ACHN (cell line): ENCODE data around the gene DDX50.
"Not testable (repeated sequence)": the region's sequence is repeated elsewhere in the genome, so short reads cannot be mapped to it uniquely, and the experiment has no call there.

Experiments
- DNase-seq: peaks from one replicate; pipeline ENCODE4 v3.0.0-alpha.2; 2015
- in situ Hi-C: cut with HindIII; loops from 2 replicates; pipeline ENCODE4 v1.10.0; 2017; ENCODE audit warnings: low sequenced_read_pairs, low pct_ligation_motif_present, low pct_unique_long_range_greater_than_20kb

Gene DDX50, protein sequence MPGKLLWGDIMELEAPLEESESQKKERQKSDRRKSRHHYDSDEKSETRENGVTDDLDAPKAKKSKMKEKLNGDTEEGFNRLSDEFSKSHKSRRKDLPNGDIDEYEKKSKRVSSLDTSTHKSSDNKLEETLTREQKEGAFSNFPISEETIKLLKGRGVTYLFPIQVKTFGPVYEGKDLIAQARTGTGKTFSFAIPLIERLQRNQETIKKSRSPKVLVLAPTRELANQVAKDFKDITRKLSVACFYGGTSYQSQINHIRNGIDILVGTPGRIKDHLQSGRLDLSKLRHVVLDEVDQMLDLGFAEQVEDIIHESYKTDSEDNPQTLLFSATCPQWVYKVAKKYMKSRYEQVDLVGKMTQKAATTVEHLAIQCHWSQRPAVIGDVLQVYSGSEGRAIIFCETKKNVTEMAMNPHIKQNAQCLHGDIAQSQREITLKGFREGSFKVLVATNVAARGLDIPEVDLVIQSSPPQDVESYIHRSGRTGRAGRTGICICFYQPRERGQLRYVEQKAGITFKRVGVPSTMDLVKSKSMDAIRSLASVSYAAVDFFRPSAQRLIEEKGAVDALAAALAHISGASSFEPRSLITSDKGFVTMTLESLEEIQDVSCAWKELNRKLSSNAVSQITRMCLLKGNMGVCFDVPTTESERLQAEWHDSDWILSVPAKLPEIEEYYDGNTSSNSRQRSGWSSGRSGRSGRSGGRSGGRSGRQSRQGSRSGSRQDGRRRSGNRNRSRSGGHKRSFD

DNA sequence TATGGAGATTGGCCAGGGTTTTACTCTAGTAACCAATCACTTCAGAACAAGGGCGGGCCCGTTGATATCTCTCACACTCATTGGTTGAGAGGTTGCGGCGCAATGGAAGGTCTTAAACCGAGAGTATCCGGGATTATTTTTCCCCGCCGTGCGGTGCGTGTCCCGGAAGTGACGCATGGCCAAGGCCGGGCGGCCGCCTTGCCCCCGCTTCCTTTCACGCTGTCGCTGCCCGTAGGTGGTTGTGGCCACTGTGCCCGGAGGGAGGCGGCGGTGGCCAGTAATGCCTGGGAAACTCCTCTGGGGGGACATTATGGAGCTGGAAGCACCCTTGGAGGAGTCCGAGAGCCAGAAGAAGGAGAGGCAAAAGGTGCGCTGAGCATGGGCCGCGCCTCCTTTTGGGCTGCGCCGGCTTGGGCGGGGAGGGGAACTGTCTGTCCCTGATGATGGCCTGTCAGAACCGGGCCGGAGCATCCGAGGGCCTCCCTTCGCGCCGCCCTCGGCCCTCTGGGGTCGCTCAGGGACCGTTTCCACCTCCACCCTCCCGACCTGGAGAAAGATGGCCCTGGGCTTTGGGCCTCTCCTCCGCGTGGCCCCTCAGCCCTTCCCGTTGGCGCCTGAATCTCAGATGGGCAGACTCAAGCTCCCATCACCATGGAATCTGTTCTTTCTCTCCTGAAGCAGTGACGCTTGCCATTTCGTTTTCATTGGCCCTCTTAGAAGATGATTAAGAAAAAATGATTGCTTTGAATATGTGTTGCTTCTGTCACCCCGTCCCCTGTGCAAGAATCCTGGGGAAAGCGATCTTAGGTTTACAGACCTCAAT is at the start of gene DDX50:
TSS of gene DDX50 (plus strand) at position 211 of the 823 bp plus-strand sequence. CDS start at position 281, 70 bp downstream.
- DNase-seq: peak; percentile 100
- in situ Hi-C loops: no loop called here

DNA sequence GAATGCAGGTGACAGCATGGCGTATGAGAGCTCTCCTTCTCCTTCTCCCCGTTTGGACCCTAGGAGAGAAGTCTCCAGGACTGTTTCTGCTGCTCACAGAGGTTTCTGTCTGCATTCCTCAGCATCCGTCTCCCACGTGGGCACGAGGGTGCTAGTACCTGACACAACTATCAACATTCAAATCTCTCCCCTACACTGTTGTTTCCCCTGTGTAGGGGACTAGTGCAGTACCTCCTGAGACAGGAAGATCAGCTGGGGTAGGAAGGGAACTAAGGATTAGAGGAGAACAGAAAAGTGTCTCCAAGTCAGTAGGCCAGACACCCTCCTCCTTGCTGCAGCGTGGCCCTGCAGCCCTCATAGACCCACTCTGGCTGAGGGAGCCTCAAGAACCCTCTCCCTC is 44.8 kb upstream of the DDX50 start:
- in situ Hi-C loops: no loop called here
- no peak for DNase-seq

DNA sequence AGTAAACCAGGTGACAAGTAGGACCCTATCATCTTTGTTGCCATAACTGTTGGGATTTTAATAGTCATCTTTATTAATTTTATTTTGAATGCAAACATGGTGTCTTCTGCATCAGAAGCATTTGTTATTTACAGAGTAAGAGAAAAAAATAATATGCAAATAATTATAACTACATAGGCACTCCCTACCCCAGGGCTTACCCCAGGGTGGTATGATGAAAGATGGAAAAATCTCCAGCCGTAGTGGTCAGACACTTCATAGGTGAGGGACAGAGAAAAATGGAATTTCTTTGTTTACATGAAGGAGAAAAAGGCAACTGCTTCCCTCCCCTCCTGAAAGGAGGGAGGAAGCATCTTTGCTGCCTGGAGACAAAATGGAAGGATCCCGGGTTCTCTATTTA is 44.1 kb upstream of the DDX50 start:
- in situ Hi-C loops: no loop called here
- DNase-seq: no peak

DNA sequence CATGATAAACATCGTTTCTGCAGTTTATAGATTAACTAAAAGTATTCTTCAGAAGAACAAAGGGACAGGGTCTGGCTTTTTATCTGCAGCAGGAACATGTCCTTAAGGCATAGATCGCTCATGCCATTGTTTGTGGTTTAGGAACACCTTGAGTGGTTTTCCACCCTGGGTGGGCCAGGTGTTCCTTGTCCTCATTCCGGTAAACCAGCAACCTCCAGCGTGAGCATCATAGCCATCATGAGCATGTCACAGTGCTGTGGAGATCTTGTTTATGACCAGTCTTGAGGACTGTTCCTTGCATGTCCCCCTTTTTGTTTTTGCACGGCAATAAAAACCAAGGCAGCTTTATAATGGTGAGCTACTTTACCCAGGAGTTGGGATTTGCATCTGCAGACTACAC is 39.9 kb upstream of the DDX50 start:
- no peak for DNase-seq
- in situ Hi-C loops: no loop called here

DNA sequence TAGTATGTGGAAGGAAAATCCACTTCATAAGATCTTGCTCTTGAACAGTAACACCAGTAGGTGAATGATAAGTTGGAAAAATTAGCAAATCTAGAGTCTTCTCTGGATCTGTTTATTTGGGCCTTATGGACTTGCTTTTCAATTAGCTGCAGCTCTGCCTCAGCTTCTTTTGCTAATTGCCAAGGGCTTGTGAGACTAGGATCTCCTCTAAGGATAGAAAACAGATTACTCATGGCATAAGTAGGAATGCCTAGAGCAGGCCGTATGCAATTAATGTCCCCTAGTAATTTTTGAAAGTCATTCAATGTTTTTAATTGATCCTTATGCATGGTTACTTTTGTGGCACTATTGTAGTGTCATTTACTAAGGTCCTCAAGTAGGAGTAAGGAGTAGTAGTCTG is 36.5 kb upstream of the DDX50 start:
- no peak for DNase-seq
- in situ Hi-C loops: no loop called here

DNA sequence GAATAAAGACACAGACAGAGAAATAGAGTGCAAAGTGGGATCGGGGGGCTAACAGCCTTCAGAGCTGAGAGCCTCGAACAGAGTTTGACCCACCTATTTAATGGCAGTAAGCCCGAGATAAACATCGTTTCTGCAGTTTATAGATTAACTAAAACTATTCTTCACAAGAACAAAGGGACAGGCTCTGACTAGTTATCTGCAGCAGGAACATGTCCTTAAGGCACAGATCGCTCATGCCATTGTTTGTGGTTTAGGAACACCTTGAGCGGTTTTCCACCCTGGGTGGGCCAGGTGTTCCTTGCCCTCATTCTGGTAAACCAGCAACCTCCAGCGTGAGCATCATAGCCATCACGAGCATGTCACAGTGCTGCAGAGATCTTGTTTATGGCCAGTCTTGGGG is 32.9 kb upstream of the DDX50 start:
- DNase-seq, in situ Hi-C loops: not testable (repeated sequence)

DNA sequence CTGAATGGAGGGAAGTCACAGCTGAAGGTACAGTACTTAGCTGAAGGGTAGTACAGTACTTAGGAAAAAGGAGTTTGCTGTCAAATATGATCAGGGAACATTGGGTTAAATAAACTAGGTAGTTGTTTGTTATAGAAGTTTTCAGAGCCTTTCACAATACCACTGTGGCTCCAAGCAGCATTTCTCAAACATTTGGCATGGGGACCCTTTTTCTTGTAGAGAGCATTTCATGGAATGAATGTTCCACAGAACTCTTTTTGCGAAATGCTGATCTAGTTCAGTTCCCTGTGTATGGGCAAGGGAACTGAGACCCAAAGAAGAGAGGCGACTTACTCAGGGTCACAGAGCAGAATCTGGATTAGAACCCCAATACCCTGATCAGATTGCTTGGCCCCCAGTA is 31.5 kb upstream of the DDX50 start:
- in situ Hi-C loops: no loop called here
- no peak for DNase-seq

DNA sequence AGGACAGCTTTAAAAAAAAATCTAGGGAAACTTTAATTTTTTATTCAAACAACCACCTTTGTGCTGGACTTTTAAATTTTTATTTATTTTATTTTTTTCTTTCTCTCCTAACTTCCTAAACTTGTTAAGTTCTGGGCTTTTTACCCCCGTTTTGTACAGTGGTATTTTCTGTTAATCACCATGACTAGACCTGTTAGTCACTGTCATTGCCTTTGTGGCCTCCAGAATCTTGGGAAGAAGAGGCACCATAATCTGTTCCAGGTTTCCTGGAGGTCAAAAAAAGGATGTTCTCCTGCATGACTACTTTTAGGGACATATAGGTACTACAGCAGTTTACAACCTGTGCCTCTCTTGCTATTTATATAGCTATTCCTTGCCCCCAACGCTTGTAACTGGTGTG is 31.1 kb upstream of the DDX50 start:
- DNase-seq: no peak
- in situ Hi-C loops: no loop called here

DNA sequence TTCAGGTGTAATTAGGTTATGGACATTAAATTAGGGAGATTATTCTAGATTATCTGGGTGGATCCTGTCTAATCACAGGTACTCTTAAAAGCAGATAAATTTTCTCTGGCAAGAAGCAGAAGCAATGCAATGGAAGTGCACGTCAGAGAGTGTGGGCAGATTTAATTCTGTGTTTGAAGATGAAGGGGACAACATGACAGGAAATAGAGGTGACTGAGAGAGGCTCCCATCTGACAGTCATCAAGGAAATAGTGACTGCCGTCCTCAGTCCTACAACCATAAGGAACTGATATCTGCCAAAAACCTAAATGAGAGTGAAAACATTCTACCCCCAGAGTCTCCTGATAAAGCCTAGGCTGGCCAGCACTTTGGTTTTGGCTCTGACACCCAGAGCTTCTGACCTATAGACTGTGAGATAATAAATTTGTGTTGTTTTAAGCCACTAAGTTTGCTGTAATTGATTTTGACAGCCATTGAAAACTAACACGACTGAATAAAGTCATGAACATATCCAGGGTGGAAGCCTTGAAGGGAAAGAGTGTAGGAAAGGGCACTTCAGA is 30.5 kb upstream of the DDX50 start:
- in situ Hi-C loops: no loop called here
- DNase-seq: no peak

DNA sequence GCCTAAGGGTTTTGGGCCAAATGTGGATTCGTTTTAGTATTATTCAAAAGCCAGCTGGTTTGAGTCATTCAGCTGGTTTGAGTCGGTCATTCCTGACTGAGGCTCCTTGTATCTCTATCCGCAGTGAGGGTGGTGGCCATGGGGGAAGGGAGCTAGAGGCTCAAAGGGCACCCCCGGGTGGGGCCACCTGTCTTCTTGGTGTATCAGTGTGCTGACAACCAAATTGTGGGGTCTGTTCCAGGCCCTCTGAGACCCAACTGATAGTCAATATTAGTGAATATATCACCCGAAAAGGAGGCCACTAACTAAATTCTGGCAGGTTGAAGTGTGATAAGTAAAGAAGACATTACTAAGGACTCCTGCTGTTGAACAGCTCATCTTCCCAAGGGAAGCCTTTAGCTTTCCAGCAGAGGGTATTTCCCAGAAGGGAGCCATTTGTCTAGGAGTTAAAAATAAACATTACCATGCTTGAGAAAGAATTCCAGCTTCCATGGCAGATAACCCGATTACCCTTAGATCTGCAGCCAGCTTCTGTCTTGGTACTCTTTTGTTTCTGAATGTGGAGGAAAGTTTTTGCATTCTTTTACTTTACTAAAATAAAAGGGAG is 29.9 kb upstream of the DDX50 start:
- in situ Hi-C loops: no loop called here
- peak; percentile 35 for DNase-seq

DNA sequence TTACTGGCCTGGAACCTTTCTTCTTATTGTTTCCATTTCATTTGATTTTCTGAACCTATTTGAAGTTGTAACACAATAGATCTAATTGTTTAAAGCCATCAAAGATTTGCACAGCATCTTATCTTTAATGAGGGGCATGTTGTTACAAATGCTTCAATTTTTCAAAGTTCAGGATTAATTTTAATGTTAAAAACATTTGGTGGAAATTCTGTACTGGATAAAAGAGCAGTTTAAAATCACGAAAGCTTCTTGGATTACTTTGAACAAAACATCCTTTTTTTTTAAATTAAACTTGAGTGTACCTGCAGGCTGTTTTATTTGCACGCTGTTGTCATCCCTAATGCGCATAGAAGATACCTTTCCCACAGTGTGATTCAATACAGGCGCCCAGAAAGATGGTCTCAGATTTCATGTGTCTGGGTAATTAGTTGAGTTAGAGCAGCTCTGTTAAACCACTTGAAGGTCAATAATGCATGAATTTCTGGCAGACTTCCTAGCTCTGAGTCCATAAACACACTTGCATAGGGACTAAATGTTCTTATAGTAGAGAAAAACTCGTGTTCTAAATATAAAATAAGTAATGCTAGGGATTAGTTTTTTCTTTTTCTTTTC is 29.3 kb upstream of the DDX50 start:
- peak; percentile 58 for DNase-seq
- in situ Hi-C loops: no loop called here

DNA sequence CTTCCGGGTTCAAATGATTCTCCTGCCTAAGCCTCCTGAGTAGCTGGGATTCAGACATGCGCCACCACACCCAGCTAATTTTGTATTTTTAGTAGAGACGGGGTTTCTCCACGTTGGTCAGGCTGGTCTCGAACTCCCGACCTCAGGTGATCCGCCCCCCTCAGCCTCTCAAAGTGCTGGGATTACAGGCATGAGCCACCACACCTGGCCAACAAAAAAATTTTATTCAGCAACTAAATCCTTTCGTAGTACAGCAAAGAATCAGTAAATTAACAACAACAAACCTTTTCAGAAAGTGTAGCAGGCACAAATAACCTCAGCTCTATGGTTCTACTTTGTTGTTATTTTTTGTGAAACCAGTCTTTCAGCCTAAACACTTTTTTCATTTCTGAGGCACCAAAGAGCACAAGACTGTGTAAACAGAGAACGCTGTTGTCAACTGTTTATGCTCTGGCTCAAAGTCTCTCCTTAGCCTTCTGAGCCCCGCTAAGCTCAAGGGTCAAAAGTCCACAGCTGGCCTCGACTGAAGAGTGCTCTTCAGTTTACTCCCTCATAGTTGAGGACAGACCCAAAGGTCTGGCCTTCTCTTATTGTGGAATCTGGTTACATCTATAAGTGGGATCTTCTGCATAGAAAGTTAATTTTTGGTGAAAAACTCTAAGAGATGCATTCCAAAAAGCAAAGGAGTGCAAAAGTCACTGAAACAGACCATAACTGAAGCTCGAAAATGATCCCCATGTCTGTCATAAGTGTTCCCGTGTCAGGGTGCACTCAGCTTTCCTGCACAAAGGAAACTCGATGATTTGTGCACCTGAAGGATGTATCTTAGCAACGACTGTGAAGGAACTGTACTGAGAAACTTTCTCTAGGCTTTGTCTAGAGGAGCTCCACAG is 24.6 kb upstream of the DDX50 start:
- in situ Hi-C loops: no loop called here
- no peak for DNase-seq

DNA sequence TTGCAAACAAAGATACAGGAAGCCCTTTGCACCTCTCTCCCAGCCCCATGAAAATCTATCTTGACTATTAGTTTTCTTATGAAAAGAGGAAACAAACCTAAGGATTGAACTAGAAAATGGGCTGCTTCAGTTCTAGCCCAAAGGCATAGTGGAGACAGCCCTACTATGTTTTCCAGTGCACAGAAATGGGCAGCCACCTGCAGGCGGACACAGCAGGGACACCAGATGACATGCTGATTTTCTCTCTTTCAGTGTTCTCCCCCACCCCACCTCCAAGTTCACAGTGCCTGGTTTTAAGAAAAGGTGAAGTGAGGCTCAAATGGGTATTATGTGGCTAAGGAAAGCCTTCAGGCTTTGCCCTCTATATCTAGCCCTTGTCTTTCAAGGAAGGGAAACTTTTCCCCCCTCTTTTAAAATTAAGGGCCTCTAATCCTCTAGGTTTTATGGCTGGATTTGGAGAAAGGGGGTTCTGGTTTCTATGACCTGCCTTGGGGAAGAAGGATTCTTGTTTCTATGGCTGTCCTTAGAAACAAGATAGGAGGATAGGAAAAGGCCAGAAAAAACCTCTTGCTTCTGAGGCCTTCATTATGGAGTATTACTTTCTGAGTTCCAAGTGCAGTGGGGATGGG is 23.5 kb upstream of the DDX50 start:
- no peak for DNase-seq
- in situ Hi-C loops: no loop called here

DNA sequence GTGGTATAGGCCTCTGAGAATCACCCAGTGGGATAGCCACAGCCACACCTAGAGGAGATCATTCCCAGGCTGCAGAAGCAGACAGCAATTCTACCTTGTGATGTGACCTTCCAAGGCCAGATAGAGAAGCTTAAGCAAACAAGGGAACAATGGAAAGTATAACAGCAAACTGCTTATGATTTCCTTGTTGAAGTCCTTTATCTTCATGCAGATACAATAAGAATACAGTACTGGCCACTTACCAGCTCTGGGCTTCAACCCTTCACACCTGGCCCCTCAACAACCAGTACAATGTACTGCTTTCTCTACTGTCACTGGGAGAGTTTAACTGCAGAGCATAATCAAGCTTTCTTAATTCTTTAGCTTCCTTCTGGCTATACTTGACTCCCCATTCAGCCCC is 22.6 kb upstream of the DDX50 start:
- in situ Hi-C loops: no loop called here
- no peak for DNase-seq

DNA sequence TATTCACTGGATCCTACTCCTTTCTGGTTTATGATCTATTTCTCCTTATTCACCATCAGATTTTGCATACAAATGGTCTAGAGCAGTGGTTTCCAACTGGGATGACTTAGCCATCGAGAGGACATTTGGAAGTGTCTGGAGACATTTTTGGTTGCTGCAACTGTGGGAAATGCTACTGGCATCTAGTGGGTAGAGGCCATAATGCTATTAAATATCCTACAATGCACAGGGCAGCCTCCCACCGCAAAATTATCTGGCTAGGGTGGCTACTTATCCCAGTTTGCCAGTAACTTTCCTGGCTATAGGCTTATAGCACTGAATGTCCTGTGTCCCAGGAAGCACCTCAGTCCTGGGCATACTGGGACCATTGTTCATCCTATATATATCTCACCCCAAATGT is 21.5 kb upstream of the DDX50 start:
- in situ Hi-C loops: no loop called here
- DNase-seq: no peak

DNA sequence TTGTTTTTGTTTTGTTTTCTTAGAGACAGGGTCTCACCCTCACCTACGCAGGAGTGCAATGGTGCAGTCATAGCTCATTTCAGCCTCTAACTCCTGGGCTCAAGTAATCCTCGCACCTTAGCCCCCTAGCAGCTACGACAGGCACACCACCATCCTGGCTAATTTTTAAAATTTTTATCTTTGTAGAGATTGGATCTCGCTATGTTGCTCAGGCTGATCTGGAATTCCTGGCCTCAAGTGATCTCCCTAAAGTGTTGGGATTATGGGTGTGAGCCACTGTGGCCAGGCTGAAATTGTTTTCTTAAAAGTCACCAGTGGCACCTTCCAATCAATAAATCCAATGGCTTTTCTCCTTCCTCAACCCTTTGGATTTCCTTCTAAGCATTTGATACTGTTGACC is 20.9 kb upstream of the DDX50 start:
- in situ Hi-C loops: no loop called here
- no peak for DNase-seq

DNA sequence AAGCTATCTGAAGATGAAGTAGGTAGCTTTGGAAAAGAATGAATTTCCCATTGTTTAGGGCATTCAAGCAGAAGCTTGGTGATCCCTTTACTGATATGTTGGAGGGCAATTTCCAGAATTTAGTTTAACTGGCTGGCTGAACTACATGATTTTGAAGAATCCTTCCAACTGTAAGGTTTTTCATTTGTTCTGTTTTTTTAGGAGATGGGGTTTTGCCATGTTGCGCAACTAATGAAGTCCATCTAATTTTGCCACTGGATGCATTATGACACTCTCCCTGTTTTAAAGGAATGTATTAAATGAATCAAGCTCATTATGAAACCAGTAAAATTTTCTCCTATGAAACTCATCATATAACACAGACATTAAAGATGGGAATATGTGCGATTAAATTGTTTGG is 6.1 kb upstream of the DDX50 start:
- in situ Hi-C loops: no loop called here
- no peak for DNase-seq
